GM21786 (cell line): ENCODE data around the gene SYCN.

Source experiments
- ATAC-seq: cut with Tn5 transposase; IDR thresholded peaks from one replicate; pipeline ENCODE4 v1.9.1; 2021; ENCODE audit not compliant: unreplicated experiment

The SYCN gene

DNA sequence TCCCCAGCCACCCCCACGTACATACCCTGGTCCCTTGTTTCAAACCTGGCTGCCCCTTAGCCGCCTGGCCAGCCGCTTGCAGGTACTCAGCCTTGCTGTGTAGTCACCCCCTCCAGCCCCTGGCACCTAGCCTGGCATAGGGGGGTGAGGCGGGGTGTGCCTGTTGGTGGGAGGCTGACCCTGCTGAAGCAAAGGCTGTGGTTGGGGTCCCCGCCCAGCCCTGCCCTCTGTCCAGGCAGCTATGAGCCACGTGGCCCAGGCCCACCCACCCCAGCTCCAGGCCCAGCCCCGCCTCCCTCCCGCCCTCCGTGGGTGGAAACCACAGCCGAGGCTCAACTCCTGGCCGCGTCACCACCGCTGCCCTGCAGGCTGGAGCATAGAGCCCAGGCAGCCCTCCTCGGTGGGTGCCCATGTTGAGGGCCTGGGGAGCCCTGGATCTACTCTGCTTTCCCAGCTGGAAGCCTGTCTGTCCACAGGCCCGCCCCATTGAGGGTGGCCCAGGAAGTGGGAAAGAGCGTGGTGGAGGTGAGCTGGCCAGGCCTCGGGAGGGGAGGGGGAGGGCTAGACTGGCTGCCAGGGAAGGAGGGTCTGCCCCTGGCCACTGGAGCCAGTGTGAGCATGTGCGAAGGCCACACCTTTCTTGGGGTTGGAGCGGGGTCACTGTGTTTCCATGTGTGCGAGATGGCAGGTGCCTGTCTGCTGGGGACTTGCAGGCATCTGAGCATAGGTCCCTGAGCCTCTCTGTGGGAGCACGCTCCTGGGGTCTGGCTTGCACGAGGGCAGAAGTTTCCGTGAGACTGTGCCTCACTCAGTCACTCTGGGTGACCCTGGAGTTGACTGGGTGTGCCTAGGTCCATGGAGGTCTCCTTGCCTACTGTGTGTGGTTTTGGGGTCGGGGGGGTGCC, 47.5 kb downstream of the SYCN start:
- ATAC-seq: no peak

DNA sequence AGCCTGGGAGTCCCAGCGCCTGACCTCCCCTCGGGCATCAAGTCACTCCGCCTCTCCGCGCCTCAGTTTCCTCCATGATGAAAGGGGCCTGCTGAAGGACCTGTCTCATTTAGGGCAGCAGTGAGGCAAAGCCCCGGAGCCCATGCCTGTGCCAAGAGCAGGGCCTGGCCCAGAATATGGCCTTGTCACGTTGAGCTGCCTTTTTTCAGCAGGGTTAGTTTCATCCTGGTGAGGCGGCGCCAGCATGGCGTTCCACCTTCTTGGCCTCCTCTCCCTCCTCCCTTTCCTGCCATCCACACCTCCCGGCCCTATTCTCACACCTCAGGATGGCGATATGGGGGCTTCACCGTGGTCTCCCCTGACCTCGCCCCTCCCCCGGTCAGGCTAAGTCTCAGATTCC, 48.3 kb downstream of the SYCN start:
- no peak for ATAC-seq

GRCh38 chr19:39155114-39155700, 48.9 kb downstream of the SYCN start:
- no peak for ATAC-seq

GRCh38 chr19:39154629-39155100, 49.4 kb downstream of the SYCN start:
- ATAC-seq: no peak

GRCh38 chr19:39154100-39154628, 49.9 kb downstream of the SYCN start:
- no peak for ATAC-seq
